22Rv1 (cell line): ENCODE data around the gene ALDH1A3.

Source experiments
- CTCF ChIP-seq: fragments of 450-650 bp; IDR thresholded peaks from 2 replicates; pipeline ENCODE4 v1.5.1; 2017; ENCODE audit warnings: mild to moderate bottlenecking
- ZFX ChIP-seq: fragments of 450-650 bp; IDR thresholded peaks from 2 replicates; pipeline ENCODE4 v1.6.1; 2017; ENCODE audit warnings: antibody characterized with exemption, borderline replicate concordance

DNA sequence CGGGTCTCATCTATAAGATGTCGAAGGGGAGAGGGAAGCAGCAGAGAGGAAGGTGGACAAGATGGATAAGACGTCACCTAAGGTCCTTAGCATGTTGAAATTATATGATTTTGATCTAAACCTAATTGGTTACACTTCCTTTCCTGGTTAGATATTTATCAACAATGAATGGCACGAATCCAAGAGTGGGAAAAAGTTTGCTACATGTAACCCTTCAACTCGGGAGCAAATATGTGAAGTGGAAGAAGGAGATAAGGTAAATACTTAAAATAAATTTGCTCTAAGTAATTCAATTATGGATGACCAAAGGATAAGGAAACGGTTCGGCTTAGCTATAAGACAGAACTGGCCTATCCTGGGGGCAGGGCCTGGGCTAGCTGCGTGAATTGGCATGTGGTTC is 5.5 kb downstream of the ALDH1A3 start:
- TF ChIP-seq CTCF (no peak), ZFX (no peak)
